SU-DHL-6 (cell line): ENCODE measurements around the gene PNN.

Experiments
- H2AFZ ChIP-seq: fragments of 200-600 bp; sonication (generic); 2 replicates; pipeline ENCODE4 v1.6.1; 2014; ENCODE audit warnings: low read depth, mild to moderate bottlenecking, moderate library complexity, mixed read lengths, antibody characterized with exemption, low read length; ENCODE audit not compliant: severe bottlenecking
- H3F3A ChIP-seq: fragments of 200-600 bp; shearing (Covaris generic); 2 replicates; pipeline ENCODE4 v1.6.0; 2016; ENCODE audit warnings: antibody characterized with exemption, mild to moderate bottlenecking; ENCODE audit not compliant: insufficient read depth
- H3K27ac ChIP-seq: fragments of 200-600 bp; sonication (generic); 2 replicates; pipeline ENCODE4 v1.5.1; 2016; ENCODE audit warnings: low read depth, mild to moderate bottlenecking, low read length, moderate library complexity, mixed read lengths
- H3K27me3 ChIP-seq: fragments of 200-600 bp; sonication (generic), shearing (Covaris generic); 2 replicates; pipeline ENCODE4 v1.6.0; 2014; ENCODE audit warnings: mild to moderate bottlenecking, low read length
- H3K36me3 ChIP-seq: fragments of 200-600 bp; sonication (generic); 2 replicates; pipeline ENCODE4 v1.6.1; 2014; ENCODE audit warnings: mild to moderate bottlenecking, low read length, mixed read lengths
- H3K4me2 ChIP-seq: fragments of 300-600, 200-600 bp; shearing (Covaris generic), sonication (generic); 2 replicates; pipeline ENCODE4 v1.6.0; 2014; ENCODE audit warnings: low read length, low read depth, mild to moderate bottlenecking; ENCODE audit not compliant: poor library complexity, severe bottlenecking
- H3K4me3 ChIP-seq: fragments of 200-600 bp; sonication (generic); 2 replicates; pipeline ENCODE4 v1.5.1; 2014; ENCODE audit warnings: antibody characterized with exemption, low read length, mild to moderate bottlenecking, mixed read lengths; ENCODE audit not compliant: insufficient read depth, poor library complexity, severe bottlenecking
- H3K79me2 ChIP-seq: fragments of 200-600 bp; sonication (generic); 2 replicates; pipeline ENCODE4 v1.6.1; 2014; ENCODE audit warnings: mild to moderate bottlenecking, low read length, moderate library complexity; ENCODE audit not compliant: insufficient read depth
- H3K9ac ChIP-seq: fragments of 200-600 bp; sonication (generic); 2 replicates; pipeline ENCODE4 v1.7.0; 2014; ENCODE audit warnings: mild to moderate bottlenecking, low read length
- H3K9me2 ChIP-seq: fragments of 200-600 bp; sonication (generic); replicated peaks from 2 replicates; pipeline ENCODE4 v1.6.1; 2014; ENCODE audit warnings: low read length; ENCODE audit not compliant: insufficient read depth
- H3K9me3 ChIP-seq: fragments of 200-600 bp; sonication (generic); 2 replicates; pipeline ENCODE4 v1.6.1; 2014; ENCODE audit warnings: low read length, mixed read lengths; ENCODE audit not compliant: insufficient read depth
- H4K20me1 ChIP-seq: fragments of 200-600 bp; sonication (generic); 2 replicates; pipeline ENCODE4 v1.6.1; 2014; ENCODE audit warnings: low read depth, mild to moderate bottlenecking, antibody characterized with exemption, low read length, moderate library complexity, mixed read lengths
- EZH2phosphoT487 ChIP-seq: fragments of 200-600 bp; sonication (generic), shearing (Covaris generic); conservative IDR thresholded peaks from 2 replicates; pipeline ENCODE4 v1.6.1; 2018; ENCODE audit warnings: mild to moderate bottlenecking, antibody characterized with exemption, low read length, moderate library complexity, mixed read lengths
- TF ChIP-seq, protein P1 (sequence below): fragments of 200-600 bp; sonication (generic); IDR thresholded peaks from one replicate; pipeline ENCODE4 v1.5.1; 2017; ENCODE audit warnings: antibody characterized with exemption, mild to moderate bottlenecking, low read length, moderate library complexity; ENCODE audit not compliant: insufficient read depth, poor library complexity, severe bottlenecking

Gene PNN

DNA sequence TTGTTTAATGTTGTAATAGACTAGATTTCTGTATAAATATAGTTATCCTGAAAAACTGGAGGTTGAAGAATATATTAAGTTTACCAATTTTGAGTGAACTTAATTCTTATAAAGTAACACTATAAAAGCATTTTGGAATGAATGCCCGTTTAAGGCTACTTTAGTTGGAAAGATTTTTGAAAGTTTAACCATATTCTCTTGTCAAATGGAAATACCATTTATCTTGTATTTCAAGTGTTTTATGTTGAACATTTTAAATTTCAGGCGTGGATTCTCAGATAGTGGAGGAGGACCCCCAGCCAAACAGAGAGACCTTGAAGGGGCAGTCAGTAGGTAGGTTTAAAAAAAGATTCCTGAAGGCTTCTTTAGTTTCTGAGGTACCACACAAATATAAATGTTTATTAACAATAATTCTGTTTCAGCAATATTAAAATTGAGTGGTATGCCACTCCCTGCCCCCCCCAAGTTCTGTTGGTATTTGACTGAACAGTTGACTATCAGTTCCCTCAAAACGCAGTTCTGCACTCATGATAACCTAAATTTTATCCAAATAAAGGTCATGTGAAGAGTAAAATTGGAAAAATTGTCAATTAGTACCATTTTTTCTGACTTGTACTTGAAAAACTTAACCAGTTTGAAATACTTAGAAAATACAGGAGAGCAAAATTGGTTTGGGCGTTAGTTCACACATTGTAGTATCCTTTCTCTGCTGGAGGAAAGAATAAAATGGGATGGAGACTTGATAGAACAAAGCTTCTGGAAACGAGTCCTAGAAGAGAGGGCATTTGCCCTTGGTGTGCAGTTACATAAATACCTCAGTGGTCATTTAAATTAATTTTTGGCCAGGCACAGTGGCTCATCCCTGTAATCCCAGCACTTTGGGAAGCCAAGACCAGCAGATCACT is 1.5 kb downstream of the PNN start:
- Histone ChIP-seq H3K27me3 (no peaks in the 10 kb centered on the region), H2AFZ (no peak overlapping the region), H3K9me2 (no peaks in the 10 kb centered on the region), H3K79me2 (peaks cover 44% of the 10 kb centered on the region), H4K20me1 (peaks cover 31% of the 10 kb centered on the region), H3F3A (peaks cover 75% of the 10 kb centered on the region), H3K9me3 (no peaks in the 10 kb centered on the region), H3K4me3 (peak overlapping the region; percentile 92), H3K36me3 (peaks cover 52% of the 10 kb centered on the region), H3K4me2 (peak overlapping the region; percentile 90), H3K9ac (peak overlapping the region; percentile 94), H3K27ac (peak overlapping the region; percentile 76; the same call in 1 of the 2 replicates)
- TF ChIP-seq, protein P1, sequence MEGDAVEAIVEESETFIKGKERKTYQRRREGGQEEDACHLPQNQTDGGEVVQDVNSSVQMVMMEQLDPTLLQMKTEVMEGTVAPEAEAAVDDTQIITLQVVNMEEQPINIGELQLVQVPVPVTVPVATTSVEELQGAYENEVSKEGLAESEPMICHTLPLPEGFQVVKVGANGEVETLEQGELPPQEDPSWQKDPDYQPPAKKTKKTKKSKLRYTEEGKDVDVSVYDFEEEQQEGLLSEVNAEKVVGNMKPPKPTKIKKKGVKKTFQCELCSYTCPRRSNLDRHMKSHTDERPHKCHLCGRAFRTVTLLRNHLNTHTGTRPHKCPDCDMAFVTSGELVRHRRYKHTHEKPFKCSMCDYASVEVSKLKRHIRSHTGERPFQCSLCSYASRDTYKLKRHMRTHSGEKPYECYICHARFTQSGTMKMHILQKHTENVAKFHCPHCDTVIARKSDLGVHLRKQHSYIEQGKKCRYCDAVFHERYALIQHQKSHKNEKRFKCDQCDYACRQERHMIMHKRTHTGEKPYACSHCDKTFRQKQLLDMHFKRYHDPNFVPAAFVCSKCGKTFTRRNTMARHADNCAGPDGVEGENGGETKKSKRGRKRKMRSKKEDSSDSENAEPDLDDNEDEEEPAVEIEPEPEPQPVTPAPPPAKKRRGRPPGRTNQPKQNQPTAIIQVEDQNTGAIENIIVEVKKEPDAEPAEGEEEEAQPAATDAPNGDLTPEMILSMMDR, result no peak
- TF ChIP-seq EZH2phosphoT487, result no peak

DNA sequence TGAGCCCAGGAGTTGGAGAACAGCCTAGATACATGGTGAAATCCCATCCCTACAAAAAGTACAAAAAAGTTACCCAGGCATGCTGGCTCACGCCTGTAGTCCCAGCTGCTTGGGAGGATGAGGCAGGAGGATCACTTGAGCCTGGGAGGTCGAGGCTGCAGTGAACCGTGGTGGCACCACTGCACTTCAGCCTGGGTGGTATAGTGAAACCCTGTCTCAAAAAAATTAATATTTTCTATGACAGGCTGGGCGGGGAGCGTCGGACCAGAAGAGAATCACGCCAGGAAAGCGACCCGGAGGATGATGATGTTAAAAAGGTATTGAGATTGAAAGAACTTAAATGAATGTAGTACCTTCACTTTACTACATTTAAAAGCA is 2.1 kb downstream of the PNN start:
- peaks cover 58% of the 10 kb centered on the region for H3K36me3 ChIP-seq
- H3K4me3 ChIP-seq, result no peak overlapping the region
- 0 out of 2 replicates have a peak overlapping the region, but pooled peaks have one; percentile 94 for H3K9ac ChIP-seq
- H3K9me2 ChIP-seq, result no peaks in the 10 kb centered on the region
- H4K20me1 ChIP-seq, result peaks cover 33% of the 10 kb centered on the region
- H2AFZ ChIP-seq, result no peak overlapping the region
- H3K9me3 ChIP-seq, result no peaks in the 10 kb centered on the region
- H3K79me2 ChIP-seq, result peaks cover 44% of the 10 kb centered on the region
- TF ChIP-seq, protein P1, result no peak
- TF ChIP-seq EZH2phosphoT487, result no peak
- H3K27me3 ChIP-seq, result no peaks in the 10 kb centered on the region
- H3K4me2 ChIP-seq, result no peak overlapping the region
- no peak overlapping the region for H3K27ac ChIP-seq
- H3F3A ChIP-seq, result peaks cover 76% of the 10 kb centered on the region

DNA sequence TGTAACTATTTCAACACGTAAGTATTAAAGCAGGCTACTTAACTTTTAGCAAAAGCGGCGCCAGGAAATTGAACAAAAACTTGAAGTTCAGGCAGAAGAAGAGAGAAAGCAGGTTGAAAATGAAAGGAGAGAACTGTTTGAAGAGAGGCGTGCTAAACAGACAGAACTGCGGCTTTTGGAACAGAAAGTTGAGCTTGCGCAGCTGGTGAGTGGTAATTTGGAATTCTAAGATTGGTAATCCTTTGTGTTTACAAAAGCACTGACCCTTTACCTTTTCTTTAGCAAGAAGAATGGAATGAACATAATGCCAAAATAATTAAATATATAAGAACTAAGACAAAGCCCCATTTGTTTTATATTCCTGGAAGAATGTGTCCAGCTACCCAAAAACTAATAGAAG is 4.0 kb downstream of the PNN start:
- Histone ChIP-seq H3K9me2 (no peaks in the 10 kb centered on the region), H3K9ac (no peak overlapping the region), H3K27me3 (no peaks in the 10 kb centered on the region), H3K4me2 (no peak overlapping the region), H3K36me3 (peaks cover 71% of the 10 kb centered on the region), H3K27ac (no peak overlapping the region), H3K79me2 (peaks cover 44% of the 10 kb centered on the region), H3F3A (peaks cover 77% of the 10 kb centered on the region), H3K9me3 (no peaks in the 10 kb centered on the region), H4K20me1 (peaks cover 37% of the 10 kb centered on the region), H2AFZ (no peak overlapping the region), H3K4me3 (no peak overlapping the region)
- TF ChIP-seq, protein P1, result no peak
- no peak for TF ChIP-seq EZH2phosphoT487
